GM18870 (cell line): ENCODE data around the gene GPS1.

ENCODE experiments used
- ATAC-seq: cut with Tn5 transposase; IDR thresholded peaks from one replicate; pipeline ENCODE4 v1.9.1; 2021; ENCODE audit warnings: moderate library complexity; ENCODE audit not compliant: unreplicated experiment

Gene GPS1

DNA sequence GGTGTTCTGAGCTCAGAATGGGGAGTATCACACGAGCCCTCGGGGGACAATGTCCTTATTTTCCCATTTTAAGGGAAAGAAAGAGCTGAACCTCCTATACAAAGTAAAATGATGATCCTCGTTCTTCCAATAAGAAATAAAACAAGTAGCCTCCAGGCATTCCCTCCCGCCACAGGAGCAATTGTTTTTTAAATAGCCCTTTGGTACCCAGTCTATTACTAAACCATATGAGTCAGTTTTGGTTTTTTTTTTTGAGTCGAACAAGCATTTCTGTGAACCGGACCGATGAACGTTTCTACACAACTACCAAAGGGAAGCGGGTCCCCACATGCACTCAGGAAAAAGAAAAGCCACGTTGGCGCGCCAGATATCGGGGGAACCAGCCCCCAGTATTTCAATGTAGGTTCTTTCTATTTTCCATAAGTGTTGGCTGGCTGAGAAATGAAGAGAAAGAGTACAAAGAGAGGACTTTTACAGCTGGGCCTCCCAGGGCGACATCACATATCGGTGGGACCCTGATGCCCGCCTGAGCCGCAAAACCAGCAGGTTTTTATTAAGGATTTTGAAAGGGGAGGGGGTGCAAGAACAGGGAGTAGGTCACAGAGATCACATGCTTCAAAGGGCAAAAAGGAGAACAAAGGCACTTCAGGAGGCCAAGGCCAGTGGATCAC lies 10.4 kb upstream of the GPS1 start:
- no peak for ATAC-seq

DNA sequence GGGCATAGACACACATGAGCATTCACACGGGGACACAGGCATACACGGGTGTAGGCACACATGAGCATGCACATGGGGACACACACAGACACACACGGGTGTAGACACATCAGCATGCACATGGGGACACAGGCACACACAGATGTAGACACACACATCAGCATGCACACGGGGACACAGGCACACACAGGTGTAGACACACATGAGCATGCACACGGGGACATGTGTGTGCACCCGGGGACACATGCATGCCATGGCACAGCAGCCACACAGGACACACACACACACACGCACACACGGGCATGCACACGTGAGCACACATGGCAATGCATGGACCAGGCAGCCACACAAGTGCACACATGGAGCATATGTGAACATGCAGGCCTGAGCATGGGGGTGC lies 9.0 kb upstream of the GPS1 start:
- ATAC-seq = no peak

GRCh38 chr17:82043507-82043906 lies 8.2 kb upstream of the GPS1 start:
- no peak for ATAC-seq

DNA sequence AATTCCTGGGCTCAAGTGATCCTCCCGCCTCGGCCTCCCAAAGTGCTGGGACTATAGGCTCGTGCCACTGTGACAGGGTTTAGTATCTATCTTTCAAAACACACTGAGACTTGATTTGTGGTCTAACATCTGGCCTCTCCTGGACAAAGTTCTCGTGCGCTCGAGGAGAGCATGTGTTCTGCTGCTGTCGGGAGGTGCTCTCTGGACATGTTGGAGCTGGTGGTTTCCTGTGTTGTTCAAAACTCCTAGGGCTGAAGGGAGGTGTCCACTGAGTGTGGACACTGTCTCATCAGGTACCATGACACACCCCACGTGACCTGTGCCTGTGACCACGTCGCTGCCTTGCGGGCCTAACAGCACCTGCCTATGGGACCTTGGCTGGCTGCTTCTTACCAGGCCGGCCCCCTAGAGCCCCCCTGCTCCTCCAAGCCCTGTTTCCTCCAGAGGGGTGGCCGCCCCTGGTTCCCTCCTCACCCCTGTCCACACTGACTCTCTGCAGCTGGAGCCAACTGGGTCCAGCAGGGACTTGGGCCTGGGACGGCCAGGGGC lies 5.7 kb upstream of the GPS1 start:
- ATAC-seq = no peak

GRCh38 chr17:82046903-82047302 lies 4.8 kb upstream of the GPS1 start:
- no peak for ATAC-seq

GRCh38 chr17:82047379-82047778 lies 4.3 kb upstream of the GPS1 start:
- ATAC-seq = no peak

DNA sequence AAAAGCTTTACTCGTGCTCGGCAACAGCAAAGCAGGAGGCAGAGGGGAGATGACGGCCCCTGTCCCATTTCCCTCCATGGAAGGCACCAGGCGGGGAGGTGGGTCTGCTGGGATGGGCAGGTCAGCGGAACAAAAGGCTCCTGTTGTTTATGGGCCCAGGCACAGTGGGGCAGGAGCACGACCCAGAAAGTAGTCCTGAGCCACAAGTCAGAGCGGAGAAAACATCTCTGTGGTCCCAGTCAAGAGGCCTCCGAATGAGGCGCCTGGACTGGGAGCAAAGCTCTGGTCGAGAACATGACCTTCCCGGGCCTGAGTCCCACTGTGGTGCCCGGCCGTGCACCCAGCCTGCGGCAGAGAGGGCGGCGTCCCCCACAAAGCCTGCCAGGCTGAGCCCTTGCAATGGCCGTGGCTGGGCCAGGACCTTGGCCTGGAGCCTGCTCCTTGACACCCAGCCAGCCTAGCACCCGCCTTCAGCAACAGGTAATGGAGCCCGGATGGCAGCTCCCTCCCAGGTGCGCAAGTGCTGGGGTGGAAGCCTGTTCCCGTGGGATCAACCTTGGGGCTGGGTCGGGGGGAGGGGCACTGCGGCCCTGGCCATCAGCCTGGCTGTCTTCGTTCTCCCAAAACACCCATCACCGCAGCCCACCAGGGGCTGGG lies 3.7 kb upstream of the GPS1 start:
- ATAC-seq = no peak

DNA sequence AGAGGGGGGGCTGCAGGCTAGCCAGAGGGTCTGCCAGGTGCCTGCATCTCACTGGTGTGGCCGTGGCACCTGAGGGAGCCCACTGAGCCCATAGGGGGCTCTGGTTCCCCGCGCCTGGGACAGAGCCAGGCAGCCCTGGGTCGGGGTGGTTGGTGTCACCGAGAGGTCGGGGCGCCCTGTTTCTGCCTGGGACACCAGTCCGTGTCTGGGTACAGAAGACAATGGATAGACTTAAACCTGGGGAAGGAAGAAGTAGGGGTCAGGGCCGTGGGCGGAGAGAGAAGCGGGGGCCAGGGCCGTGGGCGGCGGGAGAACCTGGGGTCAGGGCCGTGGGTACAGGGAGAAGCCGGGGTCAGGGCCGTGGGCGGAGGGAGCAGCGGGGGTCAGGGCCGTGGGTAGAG lies 3.1 kb upstream of the GPS1 start:
- no peak for ATAC-seq

GRCh38 chr17:82049106-82049505 lies 2.6 kb upstream of the GPS1 start:
- no peak for ATAC-seq

DNA sequence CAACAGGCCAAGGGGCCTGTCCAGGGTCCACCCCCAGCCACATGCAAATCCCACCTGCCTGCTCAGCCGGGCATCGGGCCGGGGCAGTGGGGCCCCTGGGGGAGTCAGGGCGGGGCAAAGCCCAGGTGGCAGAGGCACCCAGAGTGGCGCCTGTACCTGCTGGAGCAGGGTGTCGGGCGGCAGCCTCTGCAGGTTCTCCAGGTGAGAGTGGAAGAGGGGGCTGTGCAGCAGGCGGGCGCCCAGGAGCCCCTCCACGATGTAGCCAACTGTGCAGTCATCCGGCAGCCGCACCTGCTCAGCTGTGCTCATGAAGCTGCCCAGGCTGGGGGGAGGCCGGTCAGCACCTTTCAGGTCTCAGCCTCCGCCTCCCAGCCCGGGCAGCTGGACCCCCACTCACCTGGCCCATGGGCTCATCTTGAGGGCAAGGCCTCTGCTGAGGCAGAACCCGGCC lies 2.2 kb upstream of the GPS1 start:
- no peak for ATAC-seq

GRCh38 chr17:82050152-82050760 lies 1.4 kb upstream of the GPS1 start:
- ATAC-seq = no peak

GRCh38 chr17:82050761-82051641 lies 697 bp upstream of the GPS1 start:
- ATAC-seq = no peak

- no peak for ATAC-seq
Observed at GRCh38 chr17:82052638-82053059, 951 bp downstream of the GPS1 start.

- ATAC-seq = no peak
Observed at GRCh38 chr17:82053130-82053529, 1.4 kb downstream of the GPS1 start.

GRCh38 chr17:82053556-82054263 lies 2.0 kb downstream of the GPS1 start:
- no peak for ATAC-seq

DNA sequence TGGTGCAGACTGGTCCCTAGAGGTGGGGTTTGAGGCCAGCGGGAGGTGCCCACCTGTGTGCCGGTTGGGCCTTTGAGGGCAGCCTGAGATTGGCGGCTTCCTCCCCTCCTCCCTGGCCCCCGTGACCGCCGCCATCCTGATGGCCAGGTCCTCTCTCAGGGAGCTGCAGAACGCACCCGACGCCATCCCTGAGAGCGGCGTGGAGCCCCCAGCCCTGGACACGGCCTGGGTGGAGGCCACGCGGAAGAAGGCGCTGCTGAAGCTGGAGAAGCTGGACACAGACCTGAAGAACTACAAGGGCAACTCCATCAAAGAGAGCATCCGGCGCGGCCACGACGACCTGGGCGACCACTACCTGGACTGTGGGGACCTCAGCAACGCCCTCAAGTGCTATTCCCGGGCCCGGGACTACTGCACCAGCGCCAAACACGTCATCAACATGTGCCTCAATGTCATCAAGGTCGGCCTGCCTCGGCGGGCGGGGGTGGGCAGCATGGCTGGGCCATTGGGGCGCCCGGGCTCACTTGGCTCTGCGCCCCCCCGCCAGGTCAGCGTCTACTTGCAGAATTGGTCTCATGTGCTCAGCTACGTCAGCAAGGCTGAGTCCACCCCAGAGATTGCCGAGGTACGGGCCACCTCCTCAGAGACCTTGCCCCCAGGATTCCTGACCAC lies 2.8 kb downstream of the GPS1 start:
- no peak for ATAC-seq

- no peak for ATAC-seq
Observed at GRCh38 chr17:82055023-82055964, 3.6 kb downstream of the GPS1 start.

GRCh38 chr17:82055965-82056728 lies 4.4 kb downstream of the GPS1 start:
- ATAC-seq = no peak
